SIG-M5 treated with dmso at 0.1 percent for 504 hours (cell line): ENCODE measurements around the gene APOC4.
"Not testable (repeated sequence)": the region's sequence is repeated elsewhere in the genome, so short reads cannot be mapped to it uniquely, and the experiment has no call there.

ENCODE experiments used
- DNase-seq: peaks from one replicate; lab custom pipeline; 2025; ENCODE audit not compliant: unreplicated experiment; lab: John Stamatoyannopoulos, UW

APOC4 gene

DNA sequence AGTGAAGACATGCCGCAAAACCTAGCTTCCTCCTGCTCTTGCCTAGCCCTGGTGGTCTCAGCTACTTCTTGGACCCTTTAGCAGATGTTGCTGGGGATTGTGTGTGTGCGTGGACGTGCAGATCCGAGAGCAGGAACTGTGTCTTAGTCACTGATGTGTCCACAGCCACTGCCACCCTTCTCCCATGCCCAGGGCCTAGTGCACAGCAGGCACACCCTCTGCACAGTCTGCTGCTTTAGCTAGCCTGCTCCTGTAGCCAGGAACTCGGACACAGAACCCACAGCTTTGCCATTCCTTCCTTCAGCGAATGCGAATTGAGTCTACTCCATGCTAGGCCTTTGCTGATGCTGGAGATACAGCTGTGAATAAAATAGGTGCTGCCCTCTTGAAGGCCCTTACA lies 15.5 kb downstream of the APOC4 start:
- DNase-seq: no peak

GRCh38 chr19:44958090-44958489 lies 16.1 kb downstream of the APOC4 start:
- DNase-seq: no peak

- DNase-seq: no peak
Measured at GRCh38 chr19:44959691-44960090, 17.7 kb downstream of the APOC4 start.

- DNase-seq: no peak
Measured at GRCh38 chr19:44960906-44961728, 19.1 kb downstream of the APOC4 start.

DNA sequence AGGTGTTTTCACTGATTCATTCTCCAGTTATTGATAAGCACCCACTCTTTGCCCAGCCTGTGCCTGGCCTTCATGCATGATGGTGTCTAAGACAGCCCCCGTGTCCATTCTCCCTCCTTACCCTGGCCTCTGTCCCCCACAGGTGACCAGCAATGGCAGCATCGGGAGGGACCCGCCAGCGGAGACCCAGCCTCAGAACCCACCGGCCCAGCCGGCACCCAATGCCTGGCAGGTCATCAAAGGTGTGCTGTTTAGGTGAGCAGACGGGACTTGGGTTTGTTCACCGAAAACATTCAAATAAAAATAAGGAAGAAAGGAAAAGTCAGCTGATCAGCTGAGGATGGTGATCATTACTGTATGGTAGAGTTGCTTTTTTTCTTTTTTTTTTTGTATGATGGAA lies 19.8 kb downstream of the APOC4 start:
- DNase-seq: no peak

GRCh38 chr19:44968118-44968517 lies 26.1 kb downstream of the APOC4 start:
- DNase-seq: no peak

DNA sequence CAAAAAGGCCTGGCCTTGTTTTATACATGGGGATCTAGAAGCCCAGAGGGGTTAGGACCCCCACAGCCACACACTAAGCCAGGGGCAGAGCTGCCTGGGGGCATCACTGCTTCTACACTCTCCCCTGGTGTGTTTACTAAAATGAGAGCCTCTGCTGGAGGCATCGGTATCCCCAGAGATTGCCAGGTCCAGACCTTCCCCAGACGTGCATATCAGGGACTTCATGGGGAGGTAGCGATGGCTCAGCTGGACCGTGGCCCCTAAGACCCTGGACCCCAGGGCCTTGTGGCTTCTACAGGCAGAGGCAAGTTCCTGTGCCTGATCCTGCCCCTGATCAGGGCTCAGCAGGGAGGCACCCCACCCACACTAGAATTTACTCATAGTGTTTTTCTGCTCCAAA lies 26.6 kb downstream of the APOC4 start:
- DNase-seq: no peak

DNA sequence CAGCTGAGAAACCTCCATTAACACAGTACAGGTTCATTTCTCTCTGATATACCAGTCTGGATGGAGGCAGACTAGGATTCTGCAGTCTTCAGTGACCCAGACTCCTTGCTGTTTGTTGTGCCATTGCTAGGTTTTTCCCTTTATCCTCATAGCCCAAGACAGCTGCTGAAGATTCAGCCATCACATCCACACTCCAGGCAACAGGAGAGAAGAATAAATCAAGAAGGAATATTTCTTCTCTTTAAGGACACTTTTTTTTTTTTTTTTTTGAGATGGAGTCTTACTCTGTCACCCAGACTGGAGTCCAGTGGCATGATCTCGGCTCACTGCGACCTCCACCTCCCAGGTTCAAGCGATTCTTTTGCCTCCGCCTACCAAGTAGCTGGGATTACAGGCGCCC lies 27.4 kb downstream of the APOC4 start:
- no peak for DNase-seq

DNA sequence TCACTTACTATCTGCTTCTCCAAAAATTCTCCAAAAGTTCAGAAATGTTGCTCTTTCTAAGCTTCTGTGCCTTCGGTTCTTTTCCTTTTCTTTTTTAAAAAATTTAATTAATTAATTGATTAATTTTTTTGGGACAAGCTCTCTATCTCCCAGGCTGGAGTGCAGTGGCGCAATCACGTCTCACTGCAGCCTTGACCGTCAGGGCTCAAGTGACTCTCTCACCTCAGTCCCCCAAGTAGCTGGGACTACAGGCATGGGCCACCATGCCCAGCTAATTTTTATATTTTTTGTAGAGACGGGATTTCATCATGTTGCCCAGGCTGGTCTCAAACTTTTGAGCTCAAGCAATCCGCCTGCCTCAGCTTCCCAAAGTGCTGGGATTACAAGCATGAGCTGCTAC lies 29.4 kb downstream of the APOC4 start:
- not testable (repeated sequence) for DNase-seq

DNA sequence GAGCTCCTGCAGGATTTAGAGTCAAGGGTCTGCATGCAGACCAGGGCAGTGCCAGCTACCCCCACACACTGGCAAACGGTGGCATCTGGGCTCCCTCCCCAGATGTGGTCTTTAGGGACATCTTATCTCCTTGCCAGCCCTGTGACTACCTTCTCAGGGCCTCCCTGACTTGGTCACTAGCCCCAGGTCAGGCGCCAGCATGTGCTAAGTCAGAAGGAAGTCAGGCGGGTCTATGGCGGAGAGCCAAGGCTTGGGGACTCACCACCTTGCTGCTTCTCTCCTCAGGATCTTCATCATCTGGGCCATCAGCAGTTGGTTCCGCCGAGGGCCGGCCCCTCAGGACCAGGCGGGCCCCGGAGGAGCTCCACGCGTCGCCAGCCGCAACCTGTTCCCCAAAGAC lies 30.8 kb downstream of the APOC4 start:
- DNase-seq: no peak

DNA sequence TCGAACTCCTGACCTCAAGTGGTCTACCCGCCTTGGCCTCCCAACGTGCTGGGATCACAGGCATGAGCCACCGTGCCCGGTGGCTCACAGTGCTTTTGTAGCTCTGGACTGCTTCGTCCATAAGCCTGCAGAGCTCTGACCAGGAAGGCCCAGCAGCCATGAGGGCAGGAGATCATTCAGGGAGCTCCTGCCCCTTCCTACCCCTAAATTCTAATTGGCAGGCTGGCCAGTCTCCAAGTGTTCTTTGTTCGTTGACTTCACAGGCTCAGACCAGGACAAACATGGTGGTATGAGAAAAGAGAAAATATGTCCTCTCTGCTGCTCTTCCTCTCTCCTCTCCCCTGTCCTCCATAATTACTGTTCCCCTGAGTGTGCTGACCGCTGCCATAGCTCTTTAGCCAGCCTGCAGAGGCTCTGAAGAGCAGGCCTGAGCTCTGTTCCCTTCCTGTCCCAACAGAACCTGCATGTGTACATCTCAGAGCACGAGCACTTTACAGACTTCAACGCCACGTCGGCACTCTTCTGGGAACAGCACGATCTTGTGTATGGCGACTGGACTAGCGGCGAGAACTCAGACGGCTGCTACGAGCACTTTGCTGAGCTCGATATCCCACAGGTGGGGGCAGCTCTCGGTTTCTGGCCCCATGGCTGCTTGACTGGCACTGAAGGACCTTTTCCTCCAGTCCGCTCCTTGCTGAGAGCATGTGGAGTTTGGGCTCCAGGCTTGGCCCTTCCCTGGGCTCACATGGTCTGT lies 32.1 kb downstream of the APOC4 start:
- no peak for DNase-seq

DNA sequence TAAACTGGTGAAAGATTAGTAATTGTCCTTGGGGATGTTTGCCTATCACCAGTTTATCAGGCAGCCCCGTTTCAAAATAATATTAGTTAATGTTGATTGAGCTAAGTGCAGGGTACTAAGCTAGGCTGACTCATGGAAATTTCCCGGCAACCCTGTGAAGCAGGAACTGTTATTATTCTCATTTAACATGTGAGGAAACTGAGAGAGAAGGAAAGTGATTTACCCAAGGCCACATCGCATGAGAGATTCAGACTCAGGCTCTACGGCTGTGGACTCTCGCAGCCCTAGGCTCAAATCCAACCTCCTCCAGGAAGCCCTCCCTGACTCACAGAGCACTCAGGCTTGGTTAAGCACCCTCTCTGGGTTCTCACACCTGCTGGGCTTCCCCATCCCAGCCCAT lies 32.8 kb downstream of the APOC4 start:
- no peak for DNase-seq

- DNase-seq: no peak
Measured at GRCh38 chr19:44975444-44975843, 33.4 kb downstream of the APOC4 start.

GRCh38 chr19:44984005-44984404 lies 42.0 kb downstream of the APOC4 start:
- no peak for DNase-seq

GRCh38 chr19:44985445-44985844 lies 43.4 kb downstream of the APOC4 start:
- DNase-seq: no peak

GRCh38 chr19:44986389-44986788 lies 44.4 kb downstream of the APOC4 start:
- DNase-seq: no peak

GRCh38 chr19:44987148-44987675 lies 45.2 kb downstream of the APOC4 start:
- DNase-seq: no peak

GRCh38 chr19:44988273-44988672 lies 46.2 kb downstream of the APOC4 start:
- no peak for DNase-seq

DNA sequence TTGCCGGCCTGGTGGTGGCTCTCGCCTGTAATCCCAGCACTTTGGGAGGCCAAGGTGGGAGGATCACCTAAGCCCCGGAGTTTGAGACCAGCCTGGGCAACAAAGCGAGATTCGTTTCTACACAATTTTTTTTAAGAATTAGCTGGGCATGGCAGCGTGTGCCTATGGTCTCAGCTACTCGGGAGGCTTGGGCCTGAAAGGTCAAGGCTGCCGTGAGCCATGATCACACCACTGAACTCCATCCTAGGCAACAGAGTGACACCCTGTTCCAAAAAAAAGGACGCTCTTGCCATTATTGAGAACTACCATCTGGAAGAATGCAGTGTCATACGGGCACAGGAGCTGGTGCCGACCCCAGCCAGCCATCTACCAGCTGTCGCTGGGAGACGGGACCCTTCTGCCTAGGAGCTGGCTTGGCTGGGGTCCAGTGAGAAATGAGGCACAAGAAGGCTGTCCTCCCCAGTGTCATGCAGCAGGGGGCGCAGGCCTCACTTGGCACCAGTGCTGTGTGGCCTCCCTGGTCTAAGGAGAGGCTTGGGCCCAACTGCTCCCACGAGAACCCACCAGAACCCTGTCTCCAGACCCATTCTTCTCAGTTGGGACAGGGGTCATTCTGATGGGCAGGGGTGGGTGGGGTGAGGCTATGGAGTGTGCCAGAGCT lies 47.0 kb downstream of the APOC4 start:
- peak; percentile 33 for DNase-seq

DNA sequence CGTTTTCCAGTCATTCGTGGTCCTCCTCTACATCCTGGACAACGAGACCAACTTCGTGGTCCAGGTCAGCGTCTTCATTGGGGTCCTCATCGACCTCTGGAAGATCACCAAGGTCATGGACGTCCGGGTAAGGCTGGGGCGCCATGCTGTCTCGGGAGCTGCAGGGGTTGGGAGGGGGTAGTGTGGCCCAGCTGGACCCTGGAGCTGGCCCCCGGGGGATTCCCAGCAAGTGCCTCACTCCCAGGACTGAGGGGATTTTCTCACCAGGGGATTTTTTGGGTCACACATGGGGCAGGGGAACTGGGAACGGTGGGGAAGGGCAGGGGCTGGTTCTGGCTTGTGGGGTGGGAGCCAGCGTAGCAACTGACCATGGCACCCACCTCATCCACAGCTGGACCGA lies 48.4 kb downstream of the APOC4 start:
- DNase-seq: no peak

GRCh38 chr19:44990966-44991365 lies 48.9 kb downstream of the APOC4 start:
- no peak for DNase-seq
